Posterior vena cava (tissue), 2 donors: ENCODE measurements around the gene FAM161B. TPM values are rescaled to one million over a fixed set of nuclear protein-coding genes. Genes with fewer than 3 reads are reported as not detected.
"Not testable (repeated sequence)": the region's sequence is repeated elsewhere in the genome, so short reads cannot be mapped to it uniquely, and the experiment has no call there.

Source experiments
- DNase-seq: peaks from one replicate; pipeline ENCODE4 v3.0.0-alpha.2; 2020; ENCODE audit warnings: low spot score
- intact Hi-C, 2 donors: fragments of 100-400 bp; cut with DNase I; formaldehyde crosslinking; loops; one replicate each; pipeline versions ENCODE4 v1.14.1 to v1.14.2; 2022 to 2023
- total RNA-seq, 2 donors: library from RNA; stranded (reverse); fragmentation: NEBNext Ultra II Directional; extraction: Animal tissue kit (Norgen Biotek cat#: 25700); gene quantifications; one replicate each; pipeline ENCODE4 v1.2.1, GENCODE V29; 2021
- donor health status: DM: yes; HTN: yes; CAD: no.
- donor health status: DM: yes; HTN: yes; CAD: no.

FAM161B gene
- total RNA-seq, 2 donors from 2014 or later: 4.5 to 4.9 TPM

DNA sequence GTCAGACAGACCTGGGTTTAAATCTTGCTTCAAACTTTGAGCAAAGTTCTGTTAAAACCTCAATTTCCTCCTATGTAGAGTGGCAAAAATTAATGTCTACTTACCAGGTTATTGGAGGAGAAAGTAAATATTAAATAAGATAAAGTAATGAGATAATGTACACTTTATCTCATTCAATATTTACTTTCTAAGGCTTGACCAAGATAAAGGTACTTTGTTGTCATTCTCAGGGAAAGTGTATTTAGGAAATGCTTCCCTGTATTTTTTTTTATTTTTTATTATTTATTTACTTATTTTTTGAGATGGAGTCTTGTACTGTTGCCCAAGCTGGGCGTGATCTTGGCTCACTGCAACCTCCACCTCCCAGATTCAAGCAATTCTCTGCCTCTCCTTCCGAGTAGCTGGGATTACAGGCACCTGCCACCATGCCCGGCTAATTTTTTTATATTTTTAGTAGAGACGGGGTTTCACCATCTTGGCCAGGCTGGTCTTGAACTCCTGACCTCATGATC lies 4.7 kb downstream of the FAM161B start:
- intact Hi-C loops: no loop called here
- DNase-seq: no peak

DNA sequence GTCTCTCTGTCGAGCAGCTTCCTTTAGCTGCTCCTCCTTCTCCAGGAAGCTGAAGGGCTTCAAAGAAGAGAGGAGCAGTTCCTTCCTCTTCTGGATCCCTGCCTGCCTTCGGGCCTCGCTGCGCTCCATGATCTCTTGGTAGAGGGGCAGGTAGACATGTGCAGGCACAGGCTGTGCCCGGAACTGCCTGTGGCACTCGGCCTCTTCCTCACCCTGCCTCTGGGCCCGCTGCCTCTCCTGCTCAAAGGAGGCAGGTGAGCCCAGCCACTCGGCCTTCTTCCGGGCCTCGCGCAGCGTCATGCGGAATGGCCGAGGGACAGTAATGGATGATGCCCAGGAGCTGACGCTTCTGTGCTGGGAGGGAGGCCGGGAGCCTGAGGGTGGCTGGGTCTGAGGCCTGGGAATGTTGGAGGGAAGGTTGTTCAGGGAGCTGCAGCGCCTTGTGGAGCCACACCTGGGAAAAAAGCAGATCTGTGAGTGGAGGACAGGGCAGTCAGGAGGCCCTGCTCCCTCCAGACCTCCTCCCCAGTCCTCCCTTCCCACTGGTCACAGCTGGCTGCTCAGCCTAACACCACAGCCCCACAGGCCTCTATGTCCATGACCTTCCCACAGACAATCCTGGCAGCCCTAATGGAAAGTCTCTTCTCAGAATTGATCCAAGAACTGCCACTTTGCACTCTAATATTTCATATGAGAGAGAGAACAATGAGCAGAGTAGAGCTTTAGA lies 5.3 kb downstream of the FAM161B start:
- intact Hi-C loops: no loop called here
- no peak for DNase-seq

DNA sequence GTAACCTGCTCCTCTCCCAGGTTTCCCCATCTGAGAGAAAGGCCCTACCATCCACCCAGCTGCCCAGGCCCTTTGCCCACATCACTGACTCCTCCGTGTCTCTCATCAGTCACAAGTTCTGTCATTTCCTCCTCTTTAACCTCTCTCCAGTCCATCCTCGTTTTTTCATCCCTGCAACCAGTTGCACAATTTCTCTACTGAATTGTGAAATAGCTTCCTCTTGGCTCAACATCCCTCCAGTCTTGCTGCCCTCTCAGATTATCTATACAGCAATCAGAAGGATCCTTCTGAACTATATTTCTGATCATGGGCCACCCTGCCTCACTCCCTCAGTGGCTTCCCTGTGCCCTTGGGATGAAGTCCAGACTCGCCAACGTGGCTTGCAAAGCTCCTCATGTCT lies 6.8 kb downstream of the FAM161B start:
- no peak for DNase-seq
- intact Hi-C loops: no loop called here

DNA sequence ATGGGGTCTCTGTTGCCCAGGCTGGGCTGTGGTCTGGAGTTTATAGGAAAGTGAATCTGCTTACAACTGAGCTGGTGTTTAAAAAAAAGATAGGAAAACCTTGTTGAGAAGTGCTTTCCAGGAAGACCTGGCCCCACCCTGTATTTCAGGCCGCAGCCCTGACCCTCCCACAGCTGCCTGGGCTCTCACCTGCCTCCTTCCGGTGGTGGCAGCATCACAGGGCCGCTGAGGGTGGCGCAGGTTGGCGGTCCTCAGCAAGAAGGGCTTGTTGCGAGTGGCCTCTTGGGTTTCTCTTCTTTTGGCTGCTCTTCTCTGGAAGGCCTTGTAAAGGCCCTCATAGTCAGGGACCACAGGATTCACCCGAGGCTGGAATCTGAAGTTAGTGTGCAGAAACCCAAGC lies 7.7 kb downstream of the FAM161B start:
- no peak for DNase-seq
- intact Hi-C loops: no loop called here

DNA sequence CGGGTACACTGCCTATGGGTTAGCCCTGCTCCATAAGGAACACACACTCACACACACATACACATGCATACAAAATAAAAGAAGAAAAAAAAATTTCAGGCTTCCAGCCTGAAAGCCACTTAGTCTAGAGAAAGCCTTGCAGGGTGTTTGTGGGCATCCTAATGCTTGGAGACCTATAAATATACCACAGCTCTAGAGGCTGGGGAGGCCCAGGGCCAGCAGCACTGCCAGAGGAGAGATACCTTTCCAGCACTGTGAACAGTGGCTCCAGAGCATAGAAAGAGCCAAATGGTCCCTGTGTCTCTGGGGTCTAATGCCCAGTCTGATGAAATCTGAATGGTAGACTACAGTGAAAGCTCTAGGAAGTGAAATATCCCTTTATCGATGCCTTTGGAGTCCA lies 12.9 kb downstream of the FAM161B start:
- no peak for DNase-seq
- intact Hi-C loops: no loop called here

DNA sequence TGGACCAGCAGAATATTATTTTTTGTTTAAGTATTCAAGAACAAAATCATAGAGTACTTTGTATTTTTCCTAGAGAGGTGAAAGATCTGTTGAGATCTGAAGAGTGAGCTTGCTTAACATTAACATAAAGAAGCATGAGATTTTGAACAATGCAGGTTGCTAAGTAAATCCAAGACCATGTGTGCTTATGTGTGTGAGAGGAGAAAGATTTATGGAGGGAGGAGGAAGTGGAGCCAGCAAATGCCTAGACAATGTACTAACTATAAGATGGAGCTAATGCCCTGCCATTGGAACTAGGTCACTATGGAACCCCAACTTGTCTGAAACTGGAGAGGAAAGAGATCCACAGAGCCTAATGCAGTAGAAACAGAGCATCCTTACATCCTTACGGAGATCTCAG lies 13.3 kb downstream of the FAM161B start:
- DNase-seq: no peak
- intact Hi-C loops: no loop called here

DNA sequence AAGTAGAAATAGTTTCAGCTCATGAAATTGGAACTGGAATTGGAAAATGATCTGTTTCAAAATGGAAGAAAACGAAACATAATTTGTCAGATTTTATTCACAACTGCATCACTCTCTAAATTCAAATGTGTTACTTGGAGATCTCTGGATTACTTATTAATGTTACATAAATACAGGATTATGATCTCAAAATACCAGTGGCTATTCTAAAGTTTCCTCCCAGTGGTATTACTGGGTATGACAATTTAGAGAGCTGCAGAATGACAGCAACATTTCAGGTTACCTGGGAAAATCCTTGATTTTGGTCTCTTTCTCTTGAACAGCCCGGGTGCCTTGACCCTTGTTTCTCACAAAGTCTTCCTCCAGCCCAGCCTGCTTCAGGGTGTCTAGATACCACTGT lies 14.2 kb downstream of the FAM161B start:
- intact Hi-C loops: no loop called here
- no peak for DNase-seq

DNA sequence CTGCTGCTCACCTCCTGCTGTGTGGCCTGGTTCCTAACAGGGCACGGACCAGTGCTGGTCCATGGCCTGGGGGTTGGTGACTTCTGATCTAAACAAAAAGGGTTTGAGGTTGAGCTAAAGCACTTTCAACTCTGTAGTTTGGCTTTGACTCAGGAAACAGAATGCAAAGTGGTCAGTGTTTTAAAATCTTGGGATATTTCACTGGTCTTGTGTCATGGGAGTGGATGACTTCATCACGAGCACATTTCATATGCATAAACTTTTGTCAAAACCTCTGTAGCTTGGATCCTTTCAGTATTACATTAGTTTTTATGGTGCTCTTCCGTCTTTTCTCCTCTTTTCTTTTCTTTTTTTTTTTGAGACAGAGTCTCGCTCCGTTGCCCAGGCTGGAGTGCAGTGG lies 25.6 kb downstream of the FAM161B start:
- no peak for DNase-seq
- intact Hi-C loops: no loop called here

DNA sequence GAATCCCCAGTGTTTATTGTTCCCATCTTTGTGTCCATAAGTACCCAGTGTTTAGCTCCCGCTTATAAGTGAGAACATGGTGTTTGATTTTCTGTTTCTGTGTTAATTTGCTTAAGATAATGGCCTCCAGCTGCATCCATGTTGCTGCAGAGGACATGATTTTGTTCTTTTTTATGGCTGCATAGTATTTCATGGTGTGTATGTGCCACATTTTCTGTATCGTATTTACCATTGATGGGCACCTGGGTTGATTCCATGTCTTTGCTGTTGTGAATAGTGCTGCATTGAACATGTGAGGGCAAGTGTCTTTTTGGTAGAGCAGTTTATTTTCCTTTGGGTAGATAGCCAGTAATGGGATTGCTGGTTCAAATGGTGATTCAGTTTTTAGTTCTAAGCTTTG lies 30.4 kb downstream of the FAM161B start:
- intact Hi-C loops, DNase-seq: not testable (repeated sequence)

DNA sequence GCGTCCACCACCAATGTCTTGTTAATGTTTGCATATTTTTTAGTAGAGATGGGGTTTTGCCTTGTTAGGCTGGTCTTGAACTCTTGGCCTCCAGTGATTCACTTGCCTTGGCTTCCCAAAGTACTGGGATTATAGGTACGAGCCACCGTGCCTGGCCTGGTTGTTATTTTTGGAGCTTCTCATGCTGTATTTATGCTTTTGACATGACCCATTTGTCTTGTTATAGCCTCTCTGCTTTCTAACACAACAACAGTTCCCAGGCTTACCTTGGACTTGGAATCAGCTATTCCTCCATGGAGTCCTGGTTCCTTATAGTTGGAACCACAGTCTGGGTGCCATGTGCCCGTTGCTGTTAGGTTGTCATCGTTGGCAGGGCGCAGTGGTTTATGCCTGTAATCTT lies 33.6 kb downstream of the FAM161B start:
- DNase-seq: no peak
- intact Hi-C loops: no loop called here

DNA sequence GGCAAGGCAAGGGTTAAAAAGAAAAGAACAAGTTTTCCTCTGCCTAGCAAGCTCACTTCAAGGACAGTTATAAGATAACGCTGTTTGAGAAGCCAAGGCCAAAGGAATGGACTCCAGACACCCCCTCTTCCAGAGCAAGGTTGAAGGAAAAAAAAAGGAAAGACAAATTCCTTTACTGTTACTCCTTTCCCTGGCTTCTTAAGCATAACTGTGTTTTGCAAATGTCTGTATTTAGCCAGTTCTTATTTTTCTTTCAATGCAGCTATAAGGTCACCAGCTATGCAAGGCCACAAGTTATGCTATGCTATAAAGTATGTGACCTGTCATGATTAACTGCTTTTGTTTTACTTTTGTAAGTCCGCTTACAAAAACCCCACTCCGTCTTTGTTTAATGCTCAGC lies 36.6 kb downstream of the FAM161B start:
- intact Hi-C loops: no loop called here
- no peak for DNase-seq

DNA sequence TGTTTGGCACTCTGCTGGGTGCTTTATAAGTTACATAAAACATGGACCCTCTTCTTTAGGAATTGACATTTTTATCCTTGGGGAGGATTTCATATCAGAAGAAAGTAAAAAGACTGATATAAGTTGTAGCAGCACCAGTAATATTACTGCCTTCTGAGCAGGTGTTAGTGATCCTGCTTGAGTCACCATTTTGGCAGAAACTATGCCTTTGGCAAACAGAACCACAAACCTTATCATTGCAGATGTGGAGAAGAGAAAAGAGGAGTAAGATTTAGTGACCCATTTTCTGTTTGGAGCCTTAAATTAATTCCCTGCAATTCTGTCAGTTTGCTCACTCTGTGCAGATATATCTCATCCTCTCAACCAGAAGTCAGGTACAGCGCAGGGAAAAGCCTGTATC lies 40.2 kb downstream of the FAM161B start:
- intact Hi-C loops: no loop called here
- no peak for DNase-seq

DNA sequence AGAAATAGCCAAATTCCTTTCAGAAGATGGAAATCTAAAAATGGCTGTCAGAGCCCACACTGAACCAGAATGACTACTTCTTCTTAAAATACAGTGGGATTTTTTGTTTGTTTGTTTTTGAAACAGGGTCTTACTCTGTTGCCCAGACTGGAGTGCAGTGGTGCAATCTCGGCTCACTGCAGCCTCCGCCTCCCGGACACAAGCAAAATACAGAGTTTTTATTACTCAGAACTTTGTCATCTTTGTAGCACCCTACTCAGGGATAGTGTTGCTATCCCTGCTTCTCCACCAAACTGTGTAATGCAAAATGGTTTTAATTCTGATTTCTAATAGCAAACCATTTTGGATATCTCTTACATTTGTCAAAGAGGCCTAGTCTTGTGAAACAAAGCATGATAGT lies 46.9 kb downstream of the FAM161B start:
- intact Hi-C loops: no loop called here
- DNase-seq: no peak

DNA sequence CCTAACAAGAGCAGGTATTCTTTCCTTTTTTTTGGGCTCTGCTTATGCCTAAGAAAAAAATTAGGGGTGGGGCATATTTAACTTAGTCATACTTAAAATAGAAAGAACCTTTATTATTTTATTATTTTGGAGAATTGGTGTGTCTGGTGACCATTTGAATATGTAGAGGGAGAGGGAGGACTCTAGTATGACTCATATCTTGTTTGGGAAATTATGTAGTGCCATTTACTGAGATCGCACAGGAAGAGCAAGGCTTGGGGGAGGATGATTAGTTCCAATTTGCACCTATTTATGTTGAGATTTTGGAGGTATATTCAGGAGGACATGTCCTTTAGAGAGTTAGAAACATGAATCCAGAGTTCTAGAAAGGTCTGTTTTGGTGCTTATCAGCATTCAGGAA lies 53.4 kb downstream of the FAM161B start:
- intact Hi-C loops: no loop called here
- DNase-seq: no peak

DNA sequence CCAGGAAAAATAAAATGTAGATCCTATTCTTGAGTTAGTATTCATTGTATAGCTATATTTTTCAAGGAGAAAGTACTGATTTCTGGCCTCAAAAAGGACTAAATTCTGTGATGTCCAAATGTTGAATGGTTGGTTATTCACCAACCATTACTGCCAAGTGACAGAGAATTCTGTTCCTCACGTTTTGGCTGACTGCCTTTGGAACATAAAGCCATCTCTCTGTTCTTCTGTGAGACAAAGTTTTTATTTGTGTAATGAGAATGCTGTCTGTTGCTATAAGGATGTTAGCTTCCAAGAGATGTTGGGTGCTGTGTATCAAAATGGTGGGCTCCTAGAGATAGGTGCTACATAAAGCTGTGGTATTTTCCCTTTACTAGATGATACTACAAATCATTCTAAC lies 54.0 kb downstream of the FAM161B start:
- intact Hi-C loops: no loop called here
- no peak for DNase-seq

DNA sequence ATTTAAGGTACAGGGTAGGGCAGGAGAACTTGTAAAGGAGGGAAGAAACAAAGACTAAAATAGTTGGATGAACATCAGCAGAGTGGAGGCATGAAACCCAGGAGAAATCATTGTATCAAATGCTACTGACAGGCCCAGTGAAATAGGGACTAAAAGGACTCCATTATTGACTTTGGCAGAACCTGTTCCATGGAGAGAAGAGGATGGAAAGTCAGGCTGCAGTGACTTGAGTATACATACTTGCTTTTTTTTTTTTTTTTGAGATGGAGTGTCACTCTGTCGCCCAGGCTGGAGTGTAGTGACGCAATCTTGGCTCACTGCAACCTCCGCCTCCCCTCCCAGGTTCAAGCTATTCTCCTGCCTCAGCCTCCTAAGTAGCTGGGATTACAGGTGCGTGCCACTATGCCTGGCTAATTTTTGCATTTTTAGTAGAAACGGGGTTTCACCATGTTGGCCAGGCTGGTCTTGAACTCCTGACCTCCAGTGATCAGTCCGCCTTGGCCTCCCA lies 55.7 kb downstream of the FAM161B start:
- DNase-seq, intact Hi-C loops: not testable (repeated sequence)

DNA sequence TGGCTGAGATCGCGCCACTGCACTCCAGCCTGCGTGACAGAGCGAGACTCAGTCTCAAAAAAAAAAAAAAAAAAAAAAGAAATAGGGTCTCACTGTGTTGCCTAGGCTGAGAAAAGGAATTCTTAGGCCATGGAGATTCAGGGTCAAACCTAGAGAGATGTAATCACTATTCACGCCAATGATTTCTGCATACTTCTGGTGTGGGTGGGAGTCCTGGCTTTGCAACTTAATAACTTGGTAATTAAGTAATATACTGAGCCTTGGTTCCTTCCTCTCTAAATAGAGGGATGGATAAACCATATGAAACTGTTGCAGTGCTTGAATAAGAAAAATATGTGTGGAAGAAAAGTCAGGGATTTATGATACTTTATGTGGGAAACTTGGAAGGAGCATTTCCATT lies 60.5 kb downstream of the FAM161B start:
- intact Hi-C loops: no loop called here

DNA sequence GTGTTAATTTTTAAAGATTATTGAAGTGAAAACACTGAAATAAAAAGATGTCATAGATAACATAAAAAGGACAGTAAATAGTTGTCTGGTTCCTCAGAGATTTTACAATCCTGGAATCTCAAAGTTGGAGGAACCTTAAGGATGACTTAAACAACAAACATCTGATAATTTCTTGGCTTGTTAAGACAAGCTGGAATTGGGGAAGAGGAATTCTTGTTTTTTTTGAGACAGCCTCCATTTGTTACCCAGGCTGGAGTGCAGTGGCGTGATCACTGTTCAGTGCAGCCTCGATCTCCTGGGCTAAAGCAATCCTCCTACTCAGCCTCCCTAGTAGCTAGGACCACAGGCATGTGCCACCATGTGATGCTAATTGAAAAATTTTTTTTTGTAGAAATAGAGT lies 60.9 kb downstream of the FAM161B start:
- no peak for DNase-seq
- intact Hi-C loops: no loop called here

More for the DNA sequence above, 60.5 kb downstream of the FAM161B start:
- DNase-seq: no peak

DNA sequence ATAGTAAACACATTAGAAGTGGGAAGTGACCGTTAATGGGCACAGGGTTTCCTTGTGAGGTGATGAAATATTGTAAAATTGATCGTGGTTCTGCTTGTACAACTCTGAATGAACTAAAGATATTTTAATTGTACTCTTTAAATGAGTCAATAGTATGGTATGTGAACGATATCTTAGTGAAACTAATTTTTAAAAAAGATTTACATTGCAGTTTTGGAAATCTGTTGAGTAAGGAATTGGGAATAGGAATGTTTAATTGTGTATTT lies 61.5 kb downstream of the FAM161B start:
- intact Hi-C loops: no loop called here
- no peak for DNase-seq

DNA sequence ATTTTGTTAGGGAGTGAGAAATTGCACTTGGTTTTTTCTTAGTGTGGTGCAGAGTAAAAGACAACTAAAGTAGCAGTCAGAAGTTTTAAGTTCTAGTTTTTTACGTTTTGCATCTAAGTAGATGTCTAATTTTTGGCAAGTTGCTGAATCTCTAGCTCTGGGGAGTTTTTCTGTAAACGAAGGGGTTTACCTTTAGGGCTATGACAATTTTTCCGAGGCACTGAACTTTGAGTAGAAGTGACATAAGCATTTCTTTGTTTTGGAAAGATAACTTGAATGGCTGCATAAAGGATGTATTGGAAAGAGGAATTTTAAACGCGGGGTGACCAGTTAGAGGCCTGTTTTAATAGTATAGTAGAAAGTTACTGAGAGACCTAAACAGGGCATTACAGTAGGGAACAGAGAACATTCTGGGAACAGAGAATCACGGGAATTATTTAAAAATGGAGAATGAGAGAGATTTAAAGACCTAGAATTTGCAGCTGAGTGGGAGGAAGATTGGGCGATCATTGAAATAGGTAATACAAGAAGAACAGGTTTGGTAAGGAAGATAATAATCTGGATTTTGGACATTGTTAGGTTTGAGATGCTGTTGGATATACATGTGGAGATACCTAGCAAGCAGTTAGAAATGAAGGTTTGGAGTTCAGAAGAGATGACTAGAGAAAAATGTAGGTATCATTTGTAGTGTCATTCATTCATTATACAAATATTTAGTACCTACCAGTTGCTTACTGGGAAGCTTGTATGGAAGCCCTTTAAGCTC lies 62.0 kb downstream of the FAM161B start:
- intact Hi-C loops: no loop called here
- DNase-seq: no peak

DNA sequence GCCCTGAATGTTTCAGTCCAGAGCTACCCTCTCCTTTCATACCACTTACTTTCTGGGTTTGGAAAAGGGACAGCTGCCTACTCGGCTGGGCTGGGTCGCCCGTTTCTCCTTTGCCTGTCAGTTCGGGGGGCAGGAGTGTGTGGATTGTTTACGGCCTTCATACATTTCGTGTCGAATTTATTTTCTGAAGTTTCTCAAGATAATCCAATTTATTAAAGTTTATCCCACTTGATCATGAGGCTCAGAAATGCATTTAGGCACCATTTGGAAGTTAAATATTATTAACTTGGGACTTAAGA lies 62.6 kb downstream of the FAM161B start:
- intact Hi-C loops: no loop called here
- no peak for DNase-seq
